Spleen (tissue), 7 donors: ENCODE measurements around the gene AADAC.

Source experiments
- CTCF ChIP-seq, 11 experiments: fragments of 200-600 bp in 7 of 11; fragments of 450-650 bp in 4 of 11; sonication (generic) in 4 of 11; IDR thresholded peaks in 8 of 11; conservative IDR thresholded peaks in 3 of 11; 1 replicate in 7 of 11; 2 replicates in 4 of 11; pipeline versions ENCODE4 v1.4.0 to v1.8.0; 2016 to 2021; ENCODE audit warnings: antibody characterized with exemption in 11 of 11, inconsistent platforms in 4 of 11, mild to moderate bottlenecking in 1 of 11
- POLR2A ChIP-seq, 3 donors: fragments of 450-650 bp; IDR thresholded peaks; one replicate each; pipeline ENCODE4 v1.5.1; 2017; ENCODE audit warnings: antibody characterized with exemption in 3 of 3, mild to moderate bottlenecking in 1 of 3
- POLR2AphosphoS5 ChIP-seq, 3 donors: sonication (generic); formaldehyde crosslinking; IDR thresholded peaks; one replicate each; pipeline ENCODE4 v1.5.1; 2017; ENCODE audit warnings: antibody characterized with exemption in 3 of 3
- donor health status: DM: no; HTN: no; CAD: no; lungs with moderate emphysema.
- donor health status: DM: no; HTN: no; CAD: no.
- donor health status: DM: no; HTN: no; CAD: no.

DNA sequence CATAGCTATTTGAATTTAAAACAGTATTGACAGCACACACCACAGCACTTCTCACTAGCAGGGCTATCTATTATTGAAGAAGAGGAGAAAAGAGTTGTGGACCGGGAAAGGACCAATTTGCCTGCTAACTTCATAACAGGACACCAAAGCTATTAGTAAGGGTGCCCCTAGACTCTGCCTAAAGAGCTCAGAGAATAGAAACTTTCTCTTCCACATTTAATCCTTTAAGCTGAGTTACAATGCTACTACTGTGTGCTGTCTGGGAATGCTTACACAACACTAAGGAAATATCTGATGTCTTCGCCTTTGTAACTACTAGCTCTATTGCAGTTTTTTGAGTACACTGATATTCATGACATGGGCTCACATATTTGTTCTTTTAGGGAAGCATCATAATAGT lies 13.5 kb upstream of the AADAC start:
- TF ChIP-seq CTCF (IDR thresholded peaks at IDR 0.05 in 8 of 11, conservative IDR thresholded peaks at IDR 0.05 in 3 of 11) (no peak), POLR2A (IDR thresholded peaks at IDR 0.05) (no peak), POLR2AphosphoS5 (IDR thresholded peaks at IDR 0.05) (no peak)
